ENCODE measurements around the gene OR4C12.
"Not testable (repeated sequence)": the region's sequence is repeated elsewhere in the genome, so short reads cannot be mapped to it uniquely, and the experiment has no call there.

The OR4C12 gene

DNA sequence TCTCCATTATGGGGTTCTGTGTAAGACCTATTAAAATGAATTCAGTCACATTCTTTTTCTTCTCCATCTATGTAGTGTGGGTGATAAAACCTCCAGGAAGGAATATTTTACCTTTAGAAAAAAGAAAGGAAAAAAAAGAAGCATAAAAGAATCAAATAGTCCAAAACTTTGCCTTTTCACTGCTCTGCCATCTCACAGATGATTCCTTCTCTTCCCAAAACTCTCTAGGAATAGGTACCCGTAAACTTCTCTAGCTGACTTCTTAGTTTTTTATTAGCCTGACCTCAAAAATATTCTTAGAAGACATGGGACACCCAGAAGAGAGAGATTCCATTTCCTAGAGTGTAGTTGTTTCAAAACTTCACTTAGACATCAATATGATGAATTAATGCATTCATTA lies at the start of gene OR4C12:
Gene OR4C12, minus strand, starts transcription at position 101 of the 400 bp plus-strand sequence. Its CDS starts 34 bp downstream, at position 67.
- not testable (repeated sequence) for DNase-seq

DNA sequence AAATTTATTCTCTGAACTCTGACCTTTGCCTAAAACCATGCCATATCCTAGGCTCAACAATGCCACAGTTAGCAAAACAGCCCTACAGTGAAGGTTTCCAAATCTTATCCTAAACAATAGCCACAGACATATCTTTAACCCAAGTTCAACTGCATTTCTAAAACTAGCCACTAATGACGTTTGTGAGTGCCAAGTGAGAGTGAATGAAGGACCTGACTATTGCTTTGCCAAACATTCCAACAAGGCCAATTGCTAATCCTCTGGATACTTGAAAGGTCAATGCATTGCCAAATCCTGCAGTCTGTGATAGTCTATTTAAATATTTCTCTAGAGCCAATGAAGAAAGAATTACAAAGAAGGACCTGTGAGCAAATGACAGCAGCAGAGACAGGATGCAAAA lies 47.9 kb upstream of the OR4C12 start:
- no peak for DNase-seq

- peak; percentile 46 for DNase-seq
Measured at GRCh38 chr11:49995565-49995964, 13.2 kb upstream of the OR4C12 start.

GRCh38 chr11:49973439-49973838 lies 8.9 kb downstream of the OR4C12 start:
- DNase-seq: not testable (repeated sequence)

GRCh38 chr11:49952091-49952490 lies 30.2 kb downstream of the OR4C12 start, which contains the start of gene OR4C13:
Gene OR4C13, plus strand, starts transcription at chr11:49952391. Its CDS starts 32 bp downstream, at chr11:49952423.
- no peak for DNase-seq

GRCh38 chr11:49948701-49949100 lies 33.6 kb downstream of the OR4C12 start:
- DNase-seq: not testable (repeated sequence)

Data from NCI-H446 treated with DMSO at 0.1 percent for 48 hours (cell line).